HG03571 (cell line): Measurements from ENCODE around the gene FYN.

ENCODE experiments used
- ATAC-seq: cut with Tn5 transposase; IDR thresholded peaks from one replicate; pipeline ENCODE4 v1.9.1; 2021; ENCODE audit not compliant: unreplicated experiment

Gene FYN

GRCh38 chr6:111773501-111774345 lies 99.5 kb downstream of the FYN start:
- no peak for ATAC-seq

- ATAC-seq = no peak
Measured at GRCh38 chr6:111772381-111772780, 100.9 kb downstream of the FYN start.

DNA sequence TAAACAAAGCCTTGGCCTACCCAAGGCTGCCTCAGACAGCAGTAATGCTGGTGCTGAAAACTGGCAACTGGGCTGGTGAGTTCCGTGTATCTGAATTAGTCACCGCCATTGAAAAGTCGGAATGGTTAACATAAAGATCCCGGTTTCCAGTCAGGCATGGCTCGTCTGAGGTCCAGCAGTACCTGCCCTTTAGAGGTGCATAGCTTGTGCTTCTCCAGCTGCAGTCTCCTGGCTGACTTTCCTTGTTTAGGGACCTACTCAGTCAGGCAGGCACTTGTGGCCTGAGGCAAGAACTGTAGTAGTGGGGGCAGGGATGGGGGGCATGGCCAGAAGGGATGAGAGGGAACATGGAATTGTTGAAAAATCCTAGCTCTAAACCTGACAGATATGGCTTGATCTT lies 101.6 kb downstream of the FYN start:
- no peak for ATAC-seq

- no peak for ATAC-seq
Measured at GRCh38 chr6:111771094-111771432, 102.2 kb downstream of the FYN start.

DNA sequence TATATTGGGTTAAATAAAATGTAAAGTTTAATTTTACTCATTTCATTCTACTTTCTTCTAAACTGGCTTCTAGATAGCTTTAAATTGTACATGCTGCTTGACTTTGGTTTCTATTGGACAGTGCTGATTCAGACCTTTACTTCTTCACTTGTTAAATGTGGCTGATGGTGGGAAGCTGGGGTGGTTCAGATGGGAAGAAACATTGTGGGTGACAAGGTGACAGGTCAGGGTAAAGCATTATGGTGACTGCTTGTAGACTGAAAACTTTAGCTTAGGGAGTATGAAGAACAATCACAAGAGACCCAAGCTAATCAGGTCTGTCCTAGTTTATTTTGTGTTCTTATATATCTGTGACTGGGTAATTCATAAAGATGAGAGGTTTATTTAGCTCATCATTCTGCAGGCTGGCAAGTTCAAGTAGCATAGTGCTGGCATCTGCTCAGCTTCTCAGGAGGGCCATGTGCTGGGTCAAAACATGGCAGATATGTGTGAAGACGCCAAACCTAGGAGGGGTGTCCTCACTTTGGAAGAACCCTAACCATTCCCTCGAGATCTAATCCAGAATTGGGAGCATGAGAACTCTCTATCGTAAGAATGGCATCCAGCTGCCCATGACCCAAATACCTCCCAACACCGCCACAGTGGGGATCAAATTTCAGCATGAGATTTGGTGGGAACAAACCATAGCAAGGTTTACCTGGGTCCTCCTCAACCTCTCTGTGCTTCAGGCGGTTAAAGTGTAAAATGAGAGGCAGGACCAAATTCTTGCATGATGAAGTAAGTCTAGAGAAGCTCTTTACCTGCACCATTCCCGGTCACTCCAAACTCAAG lies 102.8 kb downstream of the FYN start:
- no peak for ATAC-seq

- ATAC-seq = no peak
Measured at GRCh38 chr6:111769365-111770152, 103.7 kb downstream of the FYN start.

DNA sequence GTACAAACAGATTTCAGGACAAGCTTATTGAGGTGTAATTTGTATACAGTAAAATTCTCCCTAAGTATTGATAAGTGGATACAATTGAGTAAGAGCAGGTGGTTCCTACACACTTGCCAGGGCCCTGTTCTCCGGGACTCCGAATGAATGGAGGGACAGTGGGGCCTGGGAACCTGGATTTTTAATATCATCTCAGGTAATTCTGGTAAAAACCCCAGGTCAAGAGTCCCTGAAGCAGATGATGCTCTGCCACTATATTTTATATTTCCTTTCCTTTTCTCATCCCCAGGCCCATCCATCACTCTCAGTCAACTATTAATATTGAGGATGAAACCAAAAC lies 104.9 kb downstream of the FYN start:
- ATAC-seq = no peak

GRCh38 chr6:111767752-111768430 lies 105.4 kb downstream of the FYN start:
- ATAC-seq = no peak

GRCh38 chr6:111766201-111766857 lies 106.9 kb downstream of the FYN start:
- ATAC-seq = no peak

DNA sequence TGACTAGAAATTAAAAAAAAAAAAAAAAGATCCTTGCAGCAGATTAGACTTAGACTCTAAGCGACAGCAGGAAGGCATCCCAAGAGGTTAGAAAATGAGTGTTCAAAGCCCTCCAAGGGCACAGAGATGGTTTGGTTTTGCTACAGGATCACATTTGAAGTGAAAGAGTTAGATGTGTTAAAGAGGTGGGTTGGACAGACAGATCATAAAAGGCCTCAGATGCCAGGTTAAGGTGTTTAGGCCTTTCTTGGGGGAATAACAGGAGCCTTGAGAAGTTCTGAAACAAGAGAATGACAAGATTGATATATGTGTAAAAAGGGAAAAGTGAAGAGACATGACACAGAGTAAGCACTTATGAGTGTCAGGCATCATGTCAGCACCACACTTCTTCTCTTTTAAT lies 107.5 kb downstream of the FYN start:
- ATAC-seq = no peak

GRCh38 chr6:111764238-111765175 lies 108.7 kb downstream of the FYN start:
- peak; percentile 86 for ATAC-seq

DNA sequence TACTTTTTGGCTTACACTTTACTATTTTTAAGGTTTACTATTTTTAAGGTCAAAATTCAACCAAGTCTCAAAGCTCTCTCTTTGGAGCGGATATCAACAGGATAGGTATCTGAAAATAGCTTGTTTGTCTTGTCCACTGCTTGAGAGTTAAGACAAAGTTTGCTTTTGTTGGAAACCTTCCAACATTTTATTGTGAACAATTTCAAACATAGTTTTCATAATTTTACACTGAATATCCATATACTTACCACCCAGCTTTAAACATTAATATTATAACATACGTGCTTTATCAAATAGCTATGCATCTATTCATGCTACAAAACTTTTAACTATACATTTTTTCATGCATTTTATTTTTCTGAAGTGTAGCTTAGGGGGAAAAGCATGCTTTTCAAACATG lies 109.9 kb downstream of the FYN start:
- no peak for ATAC-seq

- no peak for ATAC-seq
Measured at GRCh38 chr6:111761783-111762312, 111.4 kb downstream of the FYN start.

- no peak for ATAC-seq
Measured at GRCh38 chr6:111761212-111761611, 112.0 kb downstream of the FYN start.

- ATAC-seq = no peak
Measured at GRCh38 chr6:111759836-111760785, 113.1 kb downstream of the FYN start.

GRCh38 chr6:111759331-111759835 lies 113.9 kb downstream of the FYN start:
- no peak for ATAC-seq

DNA sequence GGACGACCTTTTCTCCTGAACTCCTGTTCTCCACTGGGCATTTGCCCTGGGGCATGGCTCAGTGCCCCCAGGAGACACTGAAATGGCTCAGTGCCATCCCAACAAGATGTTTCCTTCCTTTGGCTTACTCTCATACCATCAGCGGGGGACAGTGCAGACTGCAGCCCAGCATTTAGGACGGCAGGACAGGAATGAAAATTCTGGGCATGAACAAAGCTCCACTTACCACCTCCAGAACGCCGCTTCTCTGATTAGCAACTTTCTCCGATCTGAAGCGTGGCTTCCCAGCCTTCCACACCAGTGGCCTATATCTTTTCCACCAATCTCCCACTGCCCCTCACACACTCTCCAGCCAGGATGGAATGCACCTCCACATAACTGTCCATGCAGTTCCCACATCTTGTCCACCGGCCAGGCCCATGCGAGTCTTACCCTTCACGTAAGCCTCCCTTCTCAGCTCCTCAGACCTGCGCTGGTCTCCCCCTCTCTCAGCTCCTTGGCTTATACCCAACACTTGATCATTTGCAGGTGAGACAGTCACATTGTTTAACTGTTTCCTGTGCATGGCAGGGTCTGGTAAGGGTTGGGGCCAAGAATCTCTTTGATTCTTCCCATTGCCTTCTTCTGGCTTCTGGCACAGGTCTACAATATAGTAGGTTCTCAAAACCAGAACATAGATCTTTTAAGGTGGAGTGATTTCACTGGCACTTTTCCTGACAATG lies 114.5 kb downstream of the FYN start:
- no peak for ATAC-seq
